ENCODE measurements around the gene PLA2G2D. TPM values are rescaled to one million over a fixed set of nuclear protein-coding genes. Genes with fewer than 3 reads are reported as not detected.

Gene PLA2G2D
- total and polyA plus RNA-seq, 2 of the 8 experiments (the other 6 are each of a cell fraction or from before 2014, with no cell fraction given), result not detected

DNA sequence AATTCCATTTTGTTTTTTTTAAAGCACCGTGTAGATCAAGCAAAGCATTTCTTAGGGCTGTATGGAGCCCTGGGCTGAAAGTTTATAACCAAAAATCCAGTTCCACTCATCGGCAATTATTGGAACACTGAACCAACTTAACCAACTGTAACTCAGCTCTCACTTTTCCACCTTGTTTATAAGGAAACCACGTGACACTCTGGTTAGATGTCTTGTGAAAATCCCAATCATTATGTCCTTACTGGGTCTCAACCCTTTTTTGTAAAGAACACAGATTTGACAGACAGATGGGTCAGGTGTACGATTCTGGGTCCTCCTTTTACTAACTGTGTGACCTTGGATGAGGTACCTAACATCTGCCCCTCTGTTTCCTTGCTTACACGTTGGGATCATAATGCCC, 43.1 kb downstream of the PLA2G2D start:
- no peak overlapping the region for H2AK5ac ChIP-seq (ENCODE audit: low read depth, low read length)
- H3K27me3 ChIP-seq (replicated peaks in 1 of 4; ENCODE audit: control insufficient read depth in 3 of 4, extremely low read depth in 1 of 4, insufficient read depth in 3 of 4, low read length in 3 of 4), result no peaks in the 10 kb centered on the region
- no peak overlapping the region for H2BK120ac ChIP-seq (replicated peaks; ENCODE audit: low read depth, low read length)
- no peak overlapping the region for H2BK20ac ChIP-seq (ENCODE audit: low read length)
- H3K79me2 ChIP-seq (ENCODE audit: control insufficient read depth in 1 of 2, insufficient read depth in 2 of 2, low read length in 2 of 2), result no peaks in the 10 kb centered on the region
- H3K23ac ChIP-seq (ENCODE audit: insufficient read length), result no peak overlapping the region
- DNase-seq (ENCODE audit: low read depth in 1 of 2, low spot score in 2 of 2) (no peak), FAIRE-seq (no peak)
- no peak overlapping the region for H2BK12ac ChIP-seq (ENCODE audit: low read depth, low read length)
- no peak overlapping the region for H3K4ac ChIP-seq (replicated peaks; ENCODE audit: insufficient read length, low read depth, low read length)
- TF ChIP-seq SUZ12 (IDR thresholded peaks at IDR 0.05; ENCODE audit: low read length) (no peak), FOSL1 (IDR thresholded peaks at IDR 0.05; ENCODE audit: insufficient read depth, low read depth, low read length) (no peak), RFX5 (IDR thresholded peaks at IDR 0.05; ENCODE audit: borderline replicate concordance, low read depth, low read length) (no peak), TAF1 (IDR thresholded peaks at IDR 0.05; ENCODE audit: low read depth, low read length) (no peak), HDAC2 (IDR thresholded peaks at IDR 0.05; ENCODE audit: borderline replicate concordance in 1 of 2, low read depth in 2 of 2, low read length in 2 of 2) (no peak), CREB1 (IDR thresholded peaks at IDR 0.05) (no peak), NANOG (IDR thresholded peaks at IDR 0.05; ENCODE audit: insufficient read depth, low read depth, low read length, poor library complexity, severe bottlenecking) (no peak)
- H4K20me1 ChIP-seq (replicated peaks in 1 of 2; ENCODE audit: control insufficient read depth in 1 of 2, insufficient read depth in 2 of 2, low read length in 2 of 2), result no peaks in the 10 kb centered on the region
- H2BK5ac ChIP-seq (ENCODE audit: low read depth, low read length), result no peak overlapping the region
- ChIA-PET POLR2A (ENCODE audit: partially characterized antibody) (no interaction called here), CTCF (ENCODE audit: partially characterized antibody) (interaction anchor here (0.8 to 2.3 kb wide), 3 partner anchors 10 to 117 kb away, joined by 3 to 6 read pairs (median 5); no protein-coding TSS in a partner anchor)
- no peaks in the 10 kb centered on the region for H3K36me3 ChIP-seq (ENCODE audit: control insufficient read depth in 2 of 4, insufficient read depth in 4 of 4, low read length in 3 of 4)
- no peak overlapping the region for H2AFZ ChIP-seq (ENCODE audit: low read length)
- no peaks in the 10 kb centered on the region for H3K9me3 ChIP-seq (ENCODE audit: insufficient read depth in 2 of 2, low read depth in 1 of 2, low read length in 1 of 2)
- H3K56ac ChIP-seq (replicated peaks; ENCODE audit: insufficient read length, low read depth, low read length), result no peak overlapping the region
- H3K4me3 ChIP-seq (ENCODE audit: extremely low read depth in 1 of 4, insufficient read depth in 2 of 4, low read depth in 3 of 4, low read length in 4 of 4), result no peak overlapping the region
- H3K79me1 ChIP-seq (ENCODE audit: low read depth, low read length), result no peaks in the 10 kb centered on the region
- H4K5ac ChIP-seq (ENCODE audit: insufficient read length, low read depth, low read length), result no peak overlapping the region
- H3K4me2 ChIP-seq (ENCODE audit: insufficient read depth in 1 of 2, low read depth in 2 of 2, low read length in 2 of 2), result no peak overlapping the region
- no peak overlapping the region for H3K27ac ChIP-seq (ENCODE audit: low read depth, low read length)
- H3K14ac ChIP-seq (ENCODE audit: insufficient read length), result no peak overlapping the region
- no peaks in the 10 kb centered on the region for H3K23me2 ChIP-seq (ENCODE audit: low read depth, low read length)
- no peak overlapping the region for H3K18ac ChIP-seq (ENCODE audit: extremely low read depth, low read length)
- H4K8ac ChIP-seq (ENCODE audit: extremely low read depth, insufficient read depth, low read length), result no peak overlapping the region
- 71% methylated on average over 5 of the region's 5 CpGs; no CpG with 5 or more reads in 1 of the 2 experiments for WGBS, 2 experiments (ENCODE audit: extremely low coverage in 1 of 2, insufficient coverage in 1 of 2, insufficient read length in 1 of 2, insufficient replicate concordance in 2 of 2, low coverage in 1 of 2, low lambda C conversion rate in 2 of 2, missing lambda C conversion rate in 1 of 2)
- no peak overlapping the region for H4K91ac ChIP-seq (replicated peaks; ENCODE audit: insufficient read length, low read length)
- H3K4me1 ChIP-seq (replicated peaks in 1 of 4; ENCODE audit: control insufficient read depth in 3 of 4, insufficient read depth in 4 of 4, low read length in 3 of 4), result no peaks in the 10 kb centered on the region; a peak in 2 of 7 replicates
- no peak overlapping the region for H3K9ac ChIP-seq (replicated peaks in 1 of 4; ENCODE audit: extremely low read depth in 1 of 4, low read depth in 3 of 4, low read length in 3 of 4)
- H2BK15ac ChIP-seq (ENCODE audit: low read length), result no peak overlapping the region
